Kidney (tissue), 14 donors: ENCODE results near the gene CYTH2. TPM values are rescaled to one million over a fixed set of nuclear protein-coding genes. Genes with fewer than 3 reads are reported as not detected.

Experiments
- DNase-seq, 5 donors: peaks; one replicate each; pipeline ENCODE4 v3.0.0-alpha.2; 2013 to 2020
- FAIRE-seq: peaks from 2 replicates; lab custom pipeline; 2012; peaks lifted over from hg19 to GRCh38; lab: Jason Lieb, UNC
- H3K27ac ChIP-seq, 2 donors: one replicate each; pipeline ENCODE4 v1.7.0; 2013; ENCODE audit warnings: low read depth in 2 of 2, low read length in 2 of 2, inconsistent platforms in 1 of 2
- H3K27me3 ChIP-seq: one replicate; pipeline ENCODE4 v1.7.1; 2013; ENCODE audit warnings: low read length, inconsistent platforms; ENCODE audit not compliant: control insufficient read depth, insufficient read depth
- H3K36me3 ChIP-seq, 3 donors: one replicate each; pipeline versions ENCODE4 v1.7.0 to v1.7.1; 2013; ENCODE audit warnings: low read length in 3 of 3, control low read depth in 1 of 3, inconsistent platforms in 1 of 3; ENCODE audit not compliant: insufficient read depth in 3 of 3, control insufficient read depth in 2 of 3
- H3K4me1 ChIP-seq, 3 donors: one replicate each; pipeline versions ENCODE4 v1.7.0 to v1.7.1; 2013; ENCODE audit warnings: low read length in 3 of 3, inconsistent platforms in 1 of 3, low read depth in 1 of 3; ENCODE audit not compliant: control insufficient read depth in 2 of 3, insufficient read depth in 2 of 3
- H3K4me3 ChIP-seq, 3 donors: one replicate each; pipeline versions ENCODE4 v1.7.0 to v1.8.1; 2013; ENCODE audit warnings: low read length in 3 of 3, control low read depth in 1 of 3, inconsistent platforms in 1 of 3
- H3K9ac ChIP-seq, 3 donors: one replicate each; pipeline versions ENCODE4 v1.7.0 to v1.7.1; 2013; ENCODE audit warnings: low read length in 3 of 3, control low read depth in 1 of 3, inconsistent platforms in 1 of 3
- H3K9me3 ChIP-seq, 3 donors: one replicate each; pipeline versions ENCODE4 v1.7.0 to v1.7.1; 2013; ENCODE audit warnings: low read length in 3 of 3, control low read depth in 1 of 3, inconsistent platforms in 1 of 3; ENCODE audit not compliant: control insufficient read depth in 2 of 3, insufficient read depth in 1 of 3
- intact Hi-C: fragments of 100-400 bp; cut with DNase I; formaldehyde crosslinking; loops from one replicate; pipeline ENCODE4 v1.11.1; 2022
- polyA plus RNA-seq: library from polyadenylated mRNA; stranded (reverse); fragments of 350-450 nt; fragmentation: Illumina TruSeq; extraction: RNeasy Lipid Tissue Mini Kit (QIAGEN cat#74804); gene quantifications from one replicate; pipeline ENCODE4 v1.2.3, GENCODE V29; 2014; ENCODE audit warnings: low read depth, low replicate concordance; ENCODE audit not compliant: insufficient read depth
- total RNA-seq: library from RNA; stranded (reverse); fragmentation: NEBNext Ultra II Directional; extraction: Animal tissue kit (Norgen Biotek cat#: 25700); gene quantifications from one replicate; pipeline ENCODE4 v1.2.1, GENCODE V29; 2021
- TF ChIP-seq, protein P1 (sequence below): IDR thresholded peaks from 3 replicates; pipeline ENCODE4 v1.5.1; 2012; ENCODE audit warnings: mild to moderate bottlenecking, moderate library complexity, borderline replicate concordance; ENCODE audit not compliant: insufficient read depth; ENCODE audit errors: extremely low read depth
- donor health status: control.
- donor health status: control.
- donor health status: control.
- donor health status: control.
- donor health status: control.
- donor health status: DM: yes; HTN: yes; CAD: no.
- donor health status: Normal renal cell carcinoma (clear cell type).

CYTH2 gene
- total and polyA plus RNA-seq, 2 donors from 2014 or later: 51.0 to 96.1 TPM

DNA sequence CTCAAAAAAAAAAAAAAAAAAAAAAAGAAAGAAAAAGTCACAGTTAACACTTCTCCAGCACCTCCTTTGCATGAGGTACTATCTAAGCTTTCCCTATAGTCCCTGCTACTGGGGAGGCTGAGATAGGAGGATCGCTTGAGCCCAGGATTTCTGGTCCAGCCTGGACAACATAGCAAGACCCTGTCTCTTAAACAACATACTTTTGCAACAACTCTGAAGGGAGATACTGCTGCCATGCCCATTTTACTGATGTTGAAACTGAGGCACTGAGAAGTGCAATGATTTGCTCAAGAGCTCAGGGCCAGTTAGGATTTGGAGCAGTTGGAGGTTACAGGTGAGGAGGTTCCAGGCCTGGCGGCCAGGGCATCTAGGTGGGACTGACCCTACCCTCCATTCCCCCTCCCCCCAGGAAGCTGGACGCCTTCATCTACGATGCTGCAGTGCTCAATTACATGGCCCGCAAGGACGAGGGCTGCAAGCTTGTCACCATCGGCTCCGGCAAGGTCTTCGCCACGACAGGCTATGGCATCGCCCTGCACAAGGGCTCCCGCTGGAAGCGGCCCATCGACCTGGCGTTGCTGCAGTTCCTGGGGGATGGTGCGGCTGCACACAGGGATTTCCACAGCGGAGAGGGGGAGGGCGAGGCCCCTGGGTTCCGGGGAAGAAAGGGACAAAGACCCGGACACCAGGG, 27.7 kb upstream of the CYTH2 start:
- no peak for DNase-seq
- H3K36me3 ChIP-seq: no peaks in the 10 kb centered on the region
- H3K9ac ChIP-seq: no peak overlapping the region
- TF ChIP-seq, protein P1, sequence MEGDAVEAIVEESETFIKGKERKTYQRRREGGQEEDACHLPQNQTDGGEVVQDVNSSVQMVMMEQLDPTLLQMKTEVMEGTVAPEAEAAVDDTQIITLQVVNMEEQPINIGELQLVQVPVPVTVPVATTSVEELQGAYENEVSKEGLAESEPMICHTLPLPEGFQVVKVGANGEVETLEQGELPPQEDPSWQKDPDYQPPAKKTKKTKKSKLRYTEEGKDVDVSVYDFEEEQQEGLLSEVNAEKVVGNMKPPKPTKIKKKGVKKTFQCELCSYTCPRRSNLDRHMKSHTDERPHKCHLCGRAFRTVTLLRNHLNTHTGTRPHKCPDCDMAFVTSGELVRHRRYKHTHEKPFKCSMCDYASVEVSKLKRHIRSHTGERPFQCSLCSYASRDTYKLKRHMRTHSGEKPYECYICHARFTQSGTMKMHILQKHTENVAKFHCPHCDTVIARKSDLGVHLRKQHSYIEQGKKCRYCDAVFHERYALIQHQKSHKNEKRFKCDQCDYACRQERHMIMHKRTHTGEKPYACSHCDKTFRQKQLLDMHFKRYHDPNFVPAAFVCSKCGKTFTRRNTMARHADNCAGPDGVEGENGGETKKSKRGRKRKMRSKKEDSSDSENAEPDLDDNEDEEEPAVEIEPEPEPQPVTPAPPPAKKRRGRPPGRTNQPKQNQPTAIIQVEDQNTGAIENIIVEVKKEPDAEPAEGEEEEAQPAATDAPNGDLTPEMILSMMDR: no peak
- H3K27ac ChIP-seq: no peak overlapping the region
- peaks cover 9% of the 10 kb centered on the region for H3K27me3 ChIP-seq
- H3K4me1 ChIP-seq: peaks cover 0 to 11% (median 7%) of the 10 kb centered on the region in 3 donors
- intact Hi-C loops: no loop called here
- H3K9me3 ChIP-seq: no peaks in the 10 kb centered on the region
- no peak for FAIRE-seq
- H3K4me3 ChIP-seq: no peak overlapping the region

DNA sequence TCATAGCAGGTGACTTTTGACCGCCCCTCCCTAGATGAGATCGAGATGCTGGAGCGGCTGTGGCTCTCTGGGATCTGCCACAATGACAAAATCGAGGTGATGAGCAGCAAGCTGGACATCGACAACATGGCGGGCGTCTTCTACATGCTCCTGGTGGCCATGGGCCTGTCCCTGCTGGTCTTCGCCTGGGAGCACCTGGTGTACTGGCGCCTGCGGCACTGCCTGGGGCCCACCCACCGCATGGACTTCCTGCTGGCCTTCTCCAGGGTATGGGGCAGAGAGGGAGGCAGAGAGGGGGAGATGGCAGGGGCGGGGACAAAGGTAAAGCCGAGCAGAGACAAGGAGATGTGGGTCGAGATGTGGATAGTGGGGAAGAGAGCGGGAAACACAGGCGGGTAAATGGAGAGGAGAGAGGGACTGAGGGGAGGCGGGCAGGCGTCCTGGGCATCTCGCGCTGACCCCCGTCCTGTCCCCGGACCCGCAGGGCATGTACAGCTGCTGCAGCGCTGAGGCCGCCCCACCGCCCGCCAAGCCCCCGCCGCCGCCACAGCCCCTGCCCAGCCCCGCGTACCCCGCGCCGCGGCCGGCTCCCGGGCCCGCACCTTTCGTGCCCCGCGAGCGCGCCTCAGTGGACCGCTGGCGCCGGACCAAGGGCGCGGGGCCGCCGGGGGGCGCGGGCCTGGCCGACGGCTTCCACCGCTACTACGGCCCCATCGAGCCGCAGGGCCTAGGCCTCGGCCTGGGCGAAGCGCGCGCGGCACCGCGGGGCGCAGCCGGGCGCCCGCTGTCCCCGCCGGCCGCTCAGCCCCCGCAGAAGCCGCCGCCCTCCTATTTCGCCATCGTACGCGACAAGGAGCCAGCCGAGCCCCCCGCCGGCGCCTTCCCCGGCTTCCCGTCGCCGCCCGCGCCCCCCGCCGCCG, 26.8 kb upstream of the CYTH2 start:
- no peak for FAIRE-seq
- Histone ChIP-seq H3K27me3 (peaks cover 9% of the 10 kb centered on the region), H3K4me1 (peaks cover 0 to 11% (median 9%) of the 10 kb centered on the region in 3 donors), H3K9me3 (no peaks in the 10 kb centered on the region), H3K36me3 (peaks cover 0 to 1% (median 1%) of the 10 kb centered on the region in 3 donors), H3K27ac (no peak overlapping the region), H3K4me3 (no peak overlapping the region), H3K9ac (no peak overlapping the region)
- DNase-seq: no peak
- TF ChIP-seq, protein P1: no peak
- intact Hi-C loops: no loop called here

- Histone ChIP-seq H3K4me1 (peaks cover 0 to 11% (median 9%) of the 10 kb centered on the region in 3 donors), H3K27ac (no peak overlapping the region), H3K9me3 (no peaks in the 10 kb centered on the region), H3K27me3 (peaks cover 9% of the 10 kb centered on the region), H3K36me3 (peaks cover 1 to 9% (median 2%) of the 10 kb centered on the region in 3 donors), H3K9ac (no peak overlapping the region), H3K4me3 (no peak overlapping the region)
- peak in 3 of 5 donors; percentile 22 to 85 (median 53) for DNase-seq
- TF ChIP-seq, protein P1: no peak
- no peak for FAIRE-seq
- intact Hi-C loops: no loop called here
Observed at GRCh38 chr19:48443256-48443655, 25.9 kb upstream of the CYTH2 start.
